Measurements from ENCODE around the gene ACY1.
A peak's percentile ranks its signal among the peaks of the same experiment; 100 is the strongest.

Gene ACY1

DNA sequence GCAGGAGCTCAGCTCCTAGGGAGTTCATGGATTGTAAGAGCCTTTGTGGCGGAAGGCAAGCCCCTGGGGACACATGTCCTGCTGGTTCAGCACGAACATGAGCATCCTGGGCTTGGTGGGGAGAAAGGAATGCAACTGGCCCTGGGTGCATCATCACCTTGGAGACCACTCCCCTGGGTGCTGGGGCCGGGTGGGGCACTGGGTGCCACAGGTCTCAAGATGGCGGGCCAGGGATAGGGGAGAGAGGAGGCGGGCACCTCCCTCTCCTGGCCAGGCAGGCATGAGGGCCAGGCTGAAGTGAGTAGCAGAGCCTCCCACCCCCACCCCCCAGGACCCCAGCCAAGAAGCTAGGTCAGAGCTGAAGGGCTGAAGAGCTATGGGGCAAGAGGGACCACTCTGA lies 16.8 kb upstream of the ACY1 start:
- DNase-seq = no peak

DNA sequence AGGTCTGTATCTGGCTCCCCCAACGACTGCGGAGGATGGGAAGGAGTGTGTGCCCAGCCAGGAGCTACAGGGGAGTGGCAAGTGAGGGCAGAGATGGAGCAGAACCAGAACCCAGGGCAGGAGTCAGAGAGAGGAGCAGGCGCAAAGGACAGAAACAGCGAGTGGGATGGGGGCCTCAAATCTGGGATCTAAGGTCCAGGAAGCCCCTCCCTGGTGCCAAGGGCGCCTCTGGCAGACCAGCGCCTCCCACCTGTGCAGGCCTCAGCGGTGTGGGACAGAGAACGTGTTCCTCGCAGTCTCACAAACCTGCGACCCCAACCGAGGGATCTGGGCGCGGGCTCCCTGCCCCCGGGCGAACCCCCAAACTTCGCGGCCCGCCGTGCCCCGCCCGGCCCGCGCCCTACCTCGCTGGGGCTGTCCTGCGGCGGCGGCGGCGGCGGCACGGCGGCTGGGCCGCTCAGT lies 16.4 kb upstream of the ACY1 start:
- DNase-seq = no peak

DNA sequence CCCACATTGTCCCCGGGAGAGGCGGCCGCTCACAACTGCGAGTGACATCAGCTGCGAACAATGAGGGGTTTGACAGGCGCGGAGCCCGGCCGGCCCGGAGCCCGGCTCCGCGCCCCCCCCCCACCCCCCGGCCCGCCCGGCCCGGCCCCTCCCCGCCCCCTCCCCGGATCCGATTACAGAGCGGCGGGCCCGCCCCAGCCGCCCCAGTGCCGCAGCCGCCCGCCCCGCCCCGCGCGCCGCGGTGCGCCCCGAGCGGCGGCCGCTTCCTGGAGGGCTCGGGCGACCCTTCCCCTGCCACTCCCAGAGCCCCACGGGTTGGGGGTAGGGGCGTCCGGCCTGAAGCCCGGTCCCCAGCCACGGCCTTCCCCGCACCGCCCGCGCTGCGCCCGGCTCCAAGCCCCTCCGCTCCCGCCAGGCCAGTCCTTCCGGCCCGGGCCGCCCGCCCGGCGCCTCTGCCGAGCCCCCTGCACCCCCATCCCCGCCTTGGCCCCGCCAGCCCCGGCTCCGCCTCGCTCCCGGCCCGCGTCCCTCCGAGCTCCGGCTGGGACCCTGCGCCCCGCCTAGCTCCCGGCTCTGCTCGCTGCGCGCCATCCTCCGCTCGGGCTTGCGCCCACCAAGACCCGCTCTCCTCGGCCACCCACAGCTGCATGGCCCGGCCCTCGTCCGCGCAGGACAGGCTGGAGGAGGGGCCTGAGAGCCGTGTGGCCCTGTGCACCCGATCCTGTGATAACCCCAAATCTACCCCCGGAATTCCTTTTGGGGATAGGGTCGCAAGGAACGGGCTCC lies 15.8 kb upstream of the ACY1 start, which contains the start of gene PCBP4:
TSS of gene PCBP4 (minus strand) at position 71 of the 786 bp plus-strand sequence. CDS start 6,214 bp downstream, outside the sequence.
- DNase-seq = peak; percentile 69

DNA sequence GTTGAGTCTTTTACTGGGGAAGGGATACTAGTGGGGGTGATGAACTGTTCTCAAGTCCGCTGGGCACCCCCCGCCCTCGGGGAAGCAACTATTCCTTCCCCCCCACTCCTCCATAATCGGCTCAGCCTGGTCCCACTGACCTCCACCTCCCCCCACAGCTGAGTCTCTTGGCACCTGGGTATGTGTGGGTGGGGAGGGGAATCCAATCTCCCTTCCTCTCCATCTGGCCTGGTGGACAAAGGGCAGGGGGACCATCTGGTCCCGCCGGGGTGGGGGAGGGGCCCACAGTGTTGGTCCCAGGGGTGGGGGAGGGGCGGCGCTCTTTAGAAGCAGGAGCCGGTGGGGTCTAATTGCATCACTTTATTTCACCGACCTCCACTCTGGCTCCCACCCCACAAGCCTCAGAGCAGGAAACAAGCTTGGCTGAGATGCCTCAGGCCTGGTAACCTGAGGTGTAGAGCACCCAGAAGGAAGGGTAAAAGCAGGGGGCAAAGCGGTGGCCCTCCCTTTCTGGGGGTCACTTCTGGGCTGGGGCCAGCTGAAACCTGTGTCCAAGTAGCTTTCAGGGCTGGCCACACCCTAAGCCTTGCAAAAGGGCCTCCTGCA lies 15.1 kb upstream of the ACY1 start:
- no peak for DNase-seq

DNA sequence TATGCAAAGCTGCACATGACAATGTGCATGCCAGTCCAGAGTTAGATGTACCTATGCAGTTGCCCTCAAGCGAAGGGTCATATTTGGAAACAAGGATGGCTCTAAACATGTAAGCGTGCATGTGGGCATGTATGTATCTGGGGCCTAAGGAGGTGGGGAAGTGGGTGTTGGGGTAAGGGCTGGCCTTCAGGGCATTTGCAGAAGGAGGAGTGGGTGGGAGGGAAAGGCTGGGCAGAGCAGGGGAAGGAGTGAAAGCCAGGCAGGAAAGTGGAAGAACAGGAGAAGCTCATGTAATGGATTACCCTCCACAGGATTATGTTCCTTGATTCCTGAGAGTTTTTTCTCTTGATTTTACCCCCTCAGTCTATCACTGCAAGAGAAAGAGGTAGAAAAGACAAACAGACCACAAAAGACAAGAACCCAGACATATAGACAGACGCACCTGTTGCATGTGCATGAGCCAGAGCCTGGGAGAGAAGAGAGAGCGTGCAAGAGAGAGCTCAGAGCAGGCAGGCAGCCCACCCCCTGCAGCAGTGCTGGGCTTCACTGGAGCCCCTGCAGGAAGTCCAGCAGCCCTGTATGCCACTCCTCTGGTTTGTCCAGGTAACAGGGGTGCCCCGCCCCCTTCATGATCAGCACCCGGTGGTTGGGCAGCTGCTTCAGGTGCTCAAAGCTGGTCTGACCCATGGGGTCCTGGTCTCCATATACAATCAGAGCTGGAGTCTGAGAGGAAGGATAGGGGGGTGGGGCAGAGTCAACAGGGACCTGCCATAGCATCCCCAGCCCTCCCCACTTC lies 14.3 kb upstream of the ACY1 start:
- no peak for DNase-seq

DNA sequence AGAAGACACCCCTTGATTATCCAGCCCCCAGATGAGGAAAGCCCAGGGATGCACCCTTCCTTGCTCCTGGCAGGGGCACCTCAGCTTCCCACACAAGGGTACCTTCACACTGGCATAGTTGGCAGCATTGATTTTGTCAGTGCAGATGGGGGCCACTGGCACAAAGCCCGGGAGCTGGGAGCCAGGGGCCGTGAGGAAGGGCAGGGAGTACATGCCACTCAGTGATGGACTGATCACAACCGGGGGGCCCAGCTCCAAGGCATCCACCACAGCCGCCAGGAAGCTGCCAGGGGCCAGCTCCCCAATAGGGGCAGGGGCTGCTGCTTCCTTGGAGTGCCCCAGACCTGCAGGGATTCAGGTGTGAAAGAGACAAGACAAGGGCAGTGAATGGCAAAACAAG lies 13.5 kb upstream of the ACY1 start:
- DNase-seq = no peak

DNA sequence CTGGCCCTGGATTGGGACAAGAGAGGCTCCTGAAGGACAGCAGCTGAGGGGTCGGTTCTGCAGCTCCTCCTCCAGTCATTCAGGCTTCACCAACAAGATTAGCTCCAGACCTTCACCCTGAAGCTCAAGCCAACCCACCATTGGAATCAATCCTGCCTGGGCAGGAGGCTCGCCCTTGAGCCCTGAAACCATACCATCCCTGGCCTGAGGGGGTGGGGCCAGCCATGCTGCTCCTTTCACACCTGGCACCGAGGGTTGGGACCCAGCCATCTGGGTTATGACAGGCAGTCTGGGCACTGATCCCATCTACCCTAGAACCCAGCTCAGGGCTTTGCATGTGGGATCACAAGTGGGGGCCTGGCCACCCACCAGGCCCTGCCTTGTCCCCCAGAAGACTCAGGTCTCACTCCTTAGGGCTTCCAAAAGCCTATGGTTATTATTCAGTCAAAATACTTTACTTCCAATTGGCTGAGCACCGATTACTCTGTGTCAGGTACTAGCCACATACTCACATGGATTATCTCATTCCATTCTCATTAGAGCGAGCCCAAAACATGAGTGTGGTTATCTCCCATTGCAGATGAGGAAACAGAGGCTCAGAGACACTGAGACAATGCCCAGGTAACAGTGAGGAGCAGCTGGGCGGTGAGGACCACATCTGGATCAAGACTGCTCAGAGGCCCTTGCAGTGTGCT lies 12.6 kb upstream of the ACY1 start:
- no peak for DNase-seq

DNA sequence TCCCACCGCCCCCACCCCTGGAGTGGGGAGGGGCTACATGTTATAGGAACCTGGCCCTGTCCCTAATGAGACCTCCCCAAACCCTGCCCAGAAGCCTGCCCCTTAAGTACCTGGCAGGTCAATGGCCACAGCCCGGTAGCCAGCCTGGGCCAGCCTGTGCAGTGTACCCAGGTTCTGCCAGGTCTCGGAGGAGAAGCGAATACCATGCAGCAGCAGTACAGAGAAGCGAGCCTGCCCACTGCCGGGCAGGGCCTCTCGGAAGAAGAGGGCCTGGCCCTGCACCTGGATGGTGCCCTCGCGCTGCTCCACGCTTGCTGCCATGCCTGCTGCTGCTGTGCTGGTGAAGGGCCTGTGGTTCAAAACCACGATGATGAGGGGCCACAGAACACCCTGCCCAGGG lies 12.0 kb upstream of the ACY1 start:
- no peak for DNase-seq

DNA sequence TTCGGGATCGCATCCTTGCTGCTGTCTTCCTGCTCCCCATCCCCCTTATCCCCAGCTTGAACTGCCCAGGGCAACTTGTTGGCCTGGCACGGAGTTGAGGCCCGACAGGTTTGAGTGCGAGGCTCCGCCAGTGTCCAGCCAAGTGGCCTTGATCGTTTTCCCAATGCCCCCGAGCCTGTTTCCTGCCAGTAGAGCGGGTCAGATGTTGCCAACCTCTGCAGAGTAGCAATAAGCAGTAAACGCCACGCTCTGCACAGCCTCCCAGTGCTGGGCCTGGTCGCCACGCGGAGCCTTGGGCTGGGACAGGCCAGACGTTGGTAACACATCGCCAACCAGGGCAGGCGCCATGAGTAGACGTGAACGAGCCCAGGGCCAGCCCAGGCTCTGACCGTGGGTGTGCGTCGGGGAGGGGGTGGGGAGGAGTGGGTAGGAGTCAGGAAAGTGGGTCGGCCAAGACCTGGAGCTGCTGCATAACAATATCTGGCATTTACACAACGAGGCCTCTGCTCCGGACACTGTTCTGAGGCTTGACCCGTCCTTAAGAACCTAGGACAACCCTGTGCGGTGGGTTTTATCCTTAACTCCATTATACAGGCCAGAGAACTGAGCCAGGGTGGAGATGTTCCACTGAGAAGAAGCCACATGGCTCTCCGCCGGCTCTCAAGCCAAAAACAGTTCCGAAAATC lies 8.9 kb upstream of the ACY1 start:
- DNase-seq = no peak

DNA sequence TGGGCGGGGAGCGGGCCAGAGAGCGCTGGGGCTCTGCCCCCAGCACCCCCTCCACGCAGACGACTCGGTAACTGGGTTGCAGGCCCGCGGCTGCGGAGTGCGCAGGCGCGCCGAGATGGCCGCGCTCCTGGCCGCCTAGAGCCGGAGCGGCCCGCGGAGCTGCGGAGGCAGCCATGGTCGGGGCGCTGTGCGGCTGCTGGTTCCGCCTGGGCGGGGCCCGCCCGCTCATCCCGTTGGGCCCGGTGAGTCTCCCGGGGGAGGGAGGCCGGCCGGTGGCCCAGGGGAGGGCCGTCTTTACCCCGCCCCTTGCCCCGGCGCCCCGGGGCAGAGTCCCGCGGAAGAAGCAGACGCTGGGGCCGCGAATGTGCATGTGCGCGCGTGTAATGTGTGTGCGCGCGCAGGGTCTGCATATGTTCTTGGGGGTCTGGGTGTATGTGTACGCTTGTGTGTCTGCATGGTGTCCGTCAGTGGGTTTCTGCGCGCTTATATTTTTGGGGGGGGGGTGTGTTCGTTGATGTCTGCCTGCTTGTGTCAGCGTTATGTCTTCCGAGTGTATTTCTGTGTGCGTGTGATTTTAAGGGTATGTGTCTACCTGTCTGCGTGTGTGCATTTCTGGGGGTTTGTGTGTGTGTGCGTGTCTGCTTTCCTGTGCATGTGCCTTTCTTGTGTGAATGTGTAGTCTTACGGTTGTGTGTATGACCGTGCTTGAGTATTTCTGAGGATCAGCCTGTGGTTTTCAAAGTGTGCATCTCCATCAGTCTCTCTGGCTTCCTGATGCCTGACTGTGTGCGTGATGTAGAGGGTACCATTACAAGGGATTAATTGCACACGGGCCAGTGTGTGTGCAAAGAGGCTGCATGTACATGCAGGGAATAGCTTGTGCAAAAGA lies 8.1 kb upstream of the ACY1 start, which contains the start of gene ABHD14A:
TSS of gene ABHD14A (plus strand) at position 102 of the 889 bp plus-strand sequence. CDS start at position 174, 72 bp downstream.
- DNase-seq = no peak

DNA sequence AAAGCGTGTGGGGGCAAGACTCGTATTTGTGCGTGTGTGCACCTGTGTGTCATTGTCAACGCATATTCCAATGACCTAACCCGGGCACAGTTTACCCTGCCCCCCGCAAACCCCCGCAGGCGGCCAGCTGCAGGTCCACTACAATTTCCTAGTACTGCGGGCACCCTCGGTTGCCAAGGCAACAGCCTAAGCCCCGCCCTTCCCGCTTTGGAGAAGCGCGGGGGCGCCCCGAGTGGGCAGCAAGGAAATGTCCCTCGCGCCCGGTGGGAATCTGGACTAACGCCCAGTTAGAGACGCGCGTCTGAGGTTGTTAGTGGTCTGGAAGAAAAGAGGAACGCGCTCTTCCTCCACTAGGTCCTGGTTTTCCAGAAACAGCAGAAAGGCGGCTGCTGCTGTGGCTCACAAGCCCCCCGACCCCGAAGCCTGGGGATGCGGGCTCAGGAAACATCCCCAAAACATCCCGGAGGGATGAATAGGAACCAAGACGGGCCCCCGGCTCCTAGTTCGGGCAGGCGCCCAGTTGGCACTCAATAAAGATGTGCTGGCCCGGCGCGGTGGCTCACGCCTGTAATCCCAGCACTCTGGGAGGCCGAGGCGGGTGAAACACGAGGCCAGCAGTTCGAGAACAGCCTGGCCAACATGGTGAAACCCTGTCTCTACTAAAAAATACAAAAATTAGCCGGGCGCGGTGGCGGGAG lies 7.3 kb upstream of the ACY1 start:
- no peak for DNase-seq

DNA sequence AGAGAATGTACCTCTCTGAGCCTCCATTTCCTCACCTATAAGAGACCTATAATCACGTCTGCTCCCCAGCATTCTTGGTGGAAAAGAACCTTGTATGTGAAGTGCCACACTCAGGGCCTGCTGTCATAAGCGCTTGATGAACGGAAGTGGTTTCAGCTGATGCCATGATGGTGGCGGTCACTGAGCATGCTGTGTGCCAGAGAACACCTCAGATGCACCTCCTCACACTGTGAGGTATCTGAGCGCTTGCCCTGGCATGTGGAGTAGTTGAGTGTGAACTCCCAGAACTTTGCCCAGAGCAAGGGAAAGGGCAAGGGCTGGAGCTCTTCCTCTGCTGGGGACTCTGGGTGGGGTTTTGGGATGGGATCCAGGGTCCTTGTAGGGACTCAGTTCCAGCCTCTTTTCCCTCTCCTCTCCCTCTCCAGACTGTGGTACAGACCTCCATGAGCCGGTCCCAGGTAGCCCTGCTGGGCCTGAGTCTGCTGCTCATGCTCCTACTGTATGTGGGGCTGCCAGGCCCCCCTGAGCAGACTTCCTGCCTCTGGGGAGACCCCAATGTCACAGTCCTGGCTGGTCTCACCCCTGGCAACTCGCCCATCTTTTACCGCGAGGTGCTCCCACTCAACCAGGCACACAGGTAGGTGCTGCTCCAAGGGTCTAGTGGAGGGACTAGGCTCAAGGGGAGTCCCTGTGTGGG lies 5.7 kb upstream of the ACY1 start:
- no peak for DNase-seq

DNA sequence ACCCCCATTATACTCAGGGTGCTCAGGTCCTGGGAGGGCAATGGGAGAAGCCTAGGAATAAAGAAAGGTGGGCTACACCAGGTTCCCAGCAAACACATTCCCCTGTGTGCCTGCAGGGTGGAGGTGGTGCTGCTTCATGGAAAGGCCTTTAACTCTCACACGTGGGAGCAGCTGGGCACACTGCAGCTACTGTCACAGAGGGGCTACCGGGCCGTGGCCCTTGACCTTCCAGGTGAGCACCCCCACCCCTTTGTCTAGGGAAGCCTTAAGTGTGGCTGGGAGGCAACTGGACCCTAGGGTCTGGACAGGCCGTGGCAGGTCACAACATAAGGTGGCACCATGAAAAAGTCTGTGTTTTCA lies 5.2 kb upstream of the ACY1 start:
- no peak for DNase-seq

DNA sequence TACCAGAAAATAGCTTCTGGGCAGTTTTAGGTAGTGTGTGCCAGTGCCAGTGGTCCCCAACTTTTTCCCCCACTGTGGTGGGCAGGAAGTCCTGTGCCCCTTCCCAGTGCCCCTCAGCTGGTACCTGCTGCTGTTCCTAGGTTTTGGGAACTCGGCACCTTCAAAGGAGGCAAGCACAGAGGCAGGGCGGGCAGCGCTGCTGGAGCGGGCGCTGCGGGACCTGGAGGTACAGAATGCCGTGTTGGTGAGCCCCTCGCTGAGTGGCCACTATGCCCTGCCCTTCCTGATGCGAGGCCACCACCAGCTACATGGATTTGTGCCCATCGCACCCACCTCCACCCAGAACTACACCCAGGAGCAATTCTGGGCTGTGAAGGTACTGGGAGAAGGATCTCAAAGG lies 3.1 kb upstream of the ACY1 start:
- DNase-seq = no peak

DNA sequence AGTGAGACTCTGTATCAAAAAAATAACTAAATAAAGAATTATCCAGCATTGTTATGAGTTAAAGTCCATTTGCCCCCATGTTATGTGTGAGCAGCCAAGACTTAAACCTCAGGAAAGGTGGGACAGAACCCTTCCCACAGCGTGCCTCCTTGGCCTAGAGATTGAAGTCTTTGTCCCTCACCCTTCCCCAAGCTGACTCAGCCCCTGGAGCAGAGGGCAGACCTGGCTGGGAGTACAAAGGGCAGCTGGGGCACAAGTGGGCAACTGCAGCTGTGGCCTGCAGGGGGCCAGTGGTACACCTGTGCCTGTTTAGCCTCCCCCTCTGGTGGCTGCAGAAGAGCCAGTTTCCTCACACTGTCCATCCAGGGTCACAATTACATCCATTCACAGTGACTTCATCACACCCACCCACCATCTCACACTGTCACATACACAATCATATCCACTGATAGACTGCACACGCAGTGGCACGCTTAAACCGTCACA lies 940 bp upstream of the ACY1 start:
- DNase-seq = no peak

DNA sequence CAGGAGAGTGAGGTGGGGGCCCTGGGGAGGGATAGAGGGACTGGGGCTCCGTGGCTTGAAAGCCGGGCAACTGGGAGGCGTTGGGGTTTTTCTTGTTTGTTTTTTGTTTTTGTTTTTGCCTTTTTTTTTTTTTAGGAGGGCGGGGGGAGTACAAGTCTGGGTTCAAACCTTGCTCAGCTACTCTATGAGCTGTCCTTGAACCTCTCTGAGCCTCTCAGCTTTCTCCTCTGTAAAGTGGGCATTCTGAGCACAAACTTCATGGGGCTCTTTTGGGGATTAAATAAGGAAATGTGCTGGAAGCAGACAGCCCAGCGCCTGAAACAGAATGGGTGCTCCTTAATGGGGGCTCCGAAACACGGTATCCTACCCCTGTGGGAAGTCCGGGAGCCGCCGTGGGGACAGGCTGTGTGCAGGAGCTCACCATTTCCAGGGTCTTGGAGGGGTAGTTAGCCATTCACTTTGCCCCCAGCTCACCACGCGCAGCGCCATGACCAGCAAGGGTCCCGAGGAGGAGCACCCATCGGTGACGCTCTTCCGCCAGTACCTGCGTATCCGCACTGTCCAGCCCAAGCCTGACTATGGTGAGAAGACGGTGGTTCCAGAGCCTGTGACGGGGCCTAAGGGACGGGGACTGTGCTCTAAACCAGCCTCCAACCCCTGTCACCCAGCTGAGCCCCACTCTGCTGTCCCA lies 388 bp downstream of the ACY1 start:
- DNase-seq = no peak

DNA sequence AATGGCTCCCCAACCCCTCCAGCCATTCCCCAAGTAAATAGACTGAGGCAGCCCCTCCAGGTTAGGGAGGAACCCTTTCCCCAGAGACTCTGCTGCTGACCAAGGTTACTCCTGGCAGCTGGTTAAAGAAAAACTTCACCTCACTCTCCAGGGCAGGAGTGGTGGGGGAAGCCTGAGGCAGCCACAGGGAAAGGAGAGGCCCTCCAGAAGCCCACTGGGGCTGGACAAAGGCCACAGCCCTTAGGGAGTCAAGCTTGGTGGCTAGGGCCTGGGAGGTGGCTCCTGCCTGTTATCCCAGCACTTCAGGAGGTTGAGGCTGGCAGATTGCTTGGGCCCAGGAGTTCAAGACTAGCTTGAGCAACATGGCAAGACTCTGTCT lies 923 bp downstream of the ACY1 start:
- DNase-seq = no peak

DNA sequence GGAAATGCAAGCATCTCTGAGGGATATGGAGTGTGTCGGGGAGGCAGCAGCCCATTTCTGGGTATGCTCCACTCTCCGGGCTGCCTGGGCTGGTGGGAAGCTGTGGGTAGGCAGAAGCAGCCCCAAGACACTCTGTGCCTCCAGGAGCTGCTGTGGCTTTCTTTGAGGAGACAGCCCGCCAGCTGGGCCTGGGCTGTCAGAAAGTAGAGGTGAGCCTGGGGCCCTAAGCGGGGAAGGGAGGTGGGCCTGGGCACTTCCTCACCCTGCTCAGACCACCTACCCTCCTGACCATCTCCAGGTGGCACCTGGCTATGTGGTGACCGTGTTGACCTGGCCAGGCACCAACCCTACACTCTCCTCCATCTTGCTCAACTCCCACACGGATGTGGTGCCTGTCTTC lies 1.7 kb downstream of the ACY1 start:
- no peak for DNase-seq

Data from NCI-H1048 (cell line).